Measurements from ENCODE around the gene MSI2.

The MSI2 gene

DNA sequence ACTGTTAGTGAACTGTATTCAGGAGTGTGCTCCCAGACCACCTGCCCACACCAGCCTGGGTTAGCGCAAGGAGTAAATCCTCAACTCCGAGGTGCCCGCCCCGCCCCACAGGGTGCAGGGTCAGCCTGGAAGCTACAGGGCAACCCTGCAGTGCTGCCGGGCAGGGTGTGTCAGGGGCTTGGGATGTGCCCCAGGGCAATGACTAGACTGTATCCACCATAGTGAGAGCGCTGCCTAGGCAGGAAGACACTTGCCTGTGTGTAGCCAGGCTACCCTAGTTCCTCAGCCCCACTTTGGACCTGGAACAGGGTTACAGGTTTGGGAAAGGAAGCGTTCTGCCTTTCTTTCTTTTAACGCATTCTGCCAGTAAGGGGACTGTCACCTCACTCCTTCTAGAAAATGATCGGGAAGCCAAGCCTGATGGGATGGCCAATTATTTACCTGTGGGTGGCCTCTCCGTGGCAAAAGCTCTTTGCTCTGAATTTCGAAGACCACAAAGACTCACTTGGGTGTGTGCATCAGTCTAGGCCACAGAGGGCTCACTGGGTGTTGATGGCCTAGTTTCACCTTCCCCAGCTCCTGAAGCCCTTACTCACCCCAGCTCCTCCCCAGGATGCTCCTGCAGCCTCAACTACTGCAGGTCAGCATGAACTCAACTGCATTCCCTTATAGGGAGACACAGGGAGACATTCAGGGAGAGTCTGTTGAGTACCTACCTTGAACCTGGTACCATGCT lies 397.9 kb downstream of the MSI2 start:
- H3K9ac ChIP-seq (ENCODE audit: low read length) = no peak overlapping the region
- H3K27ac ChIP-seq (ENCODE audit: low read length) = no peak overlapping the region
- no peaks in the 10 kb centered on the region for H3K27me3 ChIP-seq (ENCODE audit: control insufficient read depth, insufficient read depth, low read length)

DNA sequence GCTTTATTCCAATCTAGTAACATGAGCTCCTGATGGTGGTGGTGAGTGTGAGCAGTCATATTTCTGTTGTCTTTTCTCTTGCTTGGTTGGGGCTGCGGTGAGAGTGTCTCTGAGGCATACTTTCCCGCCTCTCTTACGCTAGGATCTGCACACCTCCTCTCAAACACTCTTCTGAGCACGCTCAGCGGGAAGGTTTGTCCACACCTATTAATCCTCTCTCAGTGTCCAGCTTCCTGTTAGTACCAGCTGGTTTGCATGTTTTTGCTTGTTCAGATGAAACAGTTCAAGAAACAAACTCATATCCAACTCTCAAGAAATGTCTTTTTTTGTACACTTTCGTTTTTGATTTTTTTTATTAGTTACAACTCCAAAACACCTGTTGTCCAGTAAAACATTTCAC lies 399.2 kb downstream of the MSI2 start:
- Histone ChIP-seq H3K27me3 (ENCODE audit: control insufficient read depth, insufficient read depth, low read length) (no peaks in the 10 kb centered on the region), H3K9me3 (ENCODE audit: control insufficient read depth, low read depth, low read length) (no peaks in the 10 kb centered on the region), H3K4me1 (ENCODE audit: control insufficient read depth, low read depth, low read length) (peaks cover 7% of the 10 kb centered on the region), H3K9ac (ENCODE audit: low read length) (no peak overlapping the region), H3K4me3 (ENCODE audit: low read length) (no peak overlapping the region), H3K36me3 (ENCODE audit: control insufficient read depth, low read depth, low read length) (no peaks in the 10 kb centered on the region), H3K27ac (ENCODE audit: low read length) (no peak overlapping the region)

More for the DNA sequence above, 397.9 kb downstream of the MSI2 start:
- Histone ChIP-seq H3K36me3 (ENCODE audit: control insufficient read depth, low read depth, low read length) (no peaks in the 10 kb centered on the region), H3K4me3 (ENCODE audit: low read length) (no peak overlapping the region), H3K9me3 (ENCODE audit: control insufficient read depth, low read depth, low read length) (no peaks in the 10 kb centered on the region), H3K4me1 (ENCODE audit: control insufficient read depth, low read depth, low read length) (peaks cover 20% of the 10 kb centered on the region)

DNA sequence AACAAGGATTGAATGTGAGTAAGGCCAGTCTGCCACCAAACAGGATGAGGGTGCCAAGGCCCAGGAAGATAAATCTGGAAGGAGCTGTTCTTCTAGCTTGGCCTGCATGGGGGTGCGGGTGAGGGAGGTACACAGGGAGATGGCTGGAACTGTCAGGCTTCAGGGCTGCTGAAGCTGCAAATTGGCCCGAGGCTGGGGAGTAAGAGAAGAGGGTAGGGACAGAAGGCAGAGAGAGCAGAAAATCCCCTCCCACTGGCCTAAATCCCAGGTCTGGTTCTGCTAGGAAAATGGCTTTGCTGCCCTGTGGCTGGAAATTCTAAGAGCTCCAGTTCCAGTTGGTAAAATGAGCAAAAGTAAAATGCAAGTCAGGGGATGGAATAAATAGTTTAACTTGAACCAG lies 400.9 kb downstream of the MSI2 start:
- Histone ChIP-seq H3K27me3 (ENCODE audit: control insufficient read depth, insufficient read depth, low read length) (no peaks in the 10 kb centered on the region), H3K36me3 (ENCODE audit: control insufficient read depth, low read depth, low read length) (no peaks in the 10 kb centered on the region), H3K4me3 (ENCODE audit: low read length) (no peak overlapping the region), H3K9ac (ENCODE audit: low read length) (no peak overlapping the region), H3K9me3 (ENCODE audit: control insufficient read depth, low read depth, low read length) (no peaks in the 10 kb centered on the region), H3K4me1 (ENCODE audit: control insufficient read depth, low read depth, low read length) (peaks cover 13% of the 10 kb centered on the region), H3K27ac (ENCODE audit: low read length) (no peak overlapping the region)

DNA sequence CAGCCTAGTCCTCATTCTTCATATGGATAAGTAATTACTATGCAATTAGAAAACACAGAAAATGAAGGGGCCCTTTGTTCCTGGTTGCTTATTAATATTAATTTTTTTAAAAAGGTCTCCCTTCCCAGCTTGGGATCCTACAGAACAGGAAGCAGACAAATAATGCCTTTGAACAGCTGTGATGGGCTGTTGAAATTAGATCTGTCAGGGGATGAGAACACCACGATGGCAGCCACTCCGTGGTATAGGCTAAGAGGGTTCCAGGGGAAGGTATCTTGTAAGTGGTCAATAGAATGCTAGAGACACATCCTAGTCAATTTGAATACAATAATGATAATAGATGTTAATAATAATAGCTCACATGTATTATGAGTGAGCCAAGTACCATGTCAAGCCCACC lies 405.7 kb downstream of the MSI2 start:
- Histone ChIP-seq H3K9ac (ENCODE audit: low read length) (peak overlapping the region; percentile 60), H3K9me3 (ENCODE audit: control insufficient read depth, low read depth, low read length) (no peaks in the 10 kb centered on the region), H3K27me3 (ENCODE audit: control insufficient read depth, insufficient read depth, low read length) (no peaks in the 10 kb centered on the region), H3K27ac (ENCODE audit: low read length) (no peak overlapping the region), H3K4me3 (ENCODE audit: low read length) (peak overlapping the region; percentile 58), H3K36me3 (ENCODE audit: control insufficient read depth, low read depth, low read length) (no peaks in the 10 kb centered on the region), H3K4me1 (ENCODE audit: control insufficient read depth, low read depth, low read length) (peaks cover 40% of the 10 kb centered on the region)

DNA sequence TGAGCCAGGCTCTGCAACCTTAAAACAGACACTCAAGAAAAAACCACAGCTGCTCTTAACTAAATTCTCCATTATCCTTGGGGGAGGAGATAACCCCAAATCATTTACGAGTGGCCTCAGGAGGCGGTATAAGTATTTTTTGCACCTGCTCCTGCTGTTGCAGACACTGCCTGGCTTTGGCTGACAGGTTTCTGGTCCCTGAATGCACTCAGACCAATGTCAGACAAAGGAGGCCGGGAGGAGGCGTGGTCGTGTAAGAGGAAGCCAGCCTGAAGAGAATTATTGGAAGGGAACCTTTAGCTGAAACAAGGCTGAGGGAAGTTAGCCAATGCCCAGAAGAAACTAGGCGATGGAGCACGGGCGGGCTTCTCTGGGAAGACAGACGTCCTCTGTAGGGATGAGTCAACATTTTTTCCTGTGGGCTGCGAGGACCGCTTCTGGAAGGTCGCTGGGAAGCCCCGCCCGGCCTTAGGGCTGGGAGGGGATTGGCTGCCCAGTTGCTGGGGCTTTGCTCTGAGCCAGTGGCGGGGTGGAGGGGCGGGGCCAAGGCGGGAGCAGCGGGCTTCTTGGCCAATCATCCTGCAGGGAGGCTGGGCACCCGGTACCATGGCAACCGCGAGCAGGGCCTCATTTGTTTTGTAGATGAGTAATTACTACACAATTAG lies 406.5 kb downstream of the MSI2 start:
- Histone ChIP-seq H3K36me3 (ENCODE audit: control insufficient read depth, low read depth, low read length) (no peaks in the 10 kb centered on the region), H3K4me3 (ENCODE audit: low read length) (peak overlapping the region; percentile 58), H3K27ac (ENCODE audit: low read length) (peak overlapping the region; percentile 51), H3K9ac (ENCODE audit: low read length) (peak overlapping the region; percentile 60), H3K27me3 (ENCODE audit: control insufficient read depth, insufficient read depth, low read length) (no peaks in the 10 kb centered on the region), H3K4me1 (ENCODE audit: control insufficient read depth, low read depth, low read length) (peaks cover 40% of the 10 kb centered on the region), H3K9me3 (ENCODE audit: control insufficient read depth, low read depth, low read length) (no peaks in the 10 kb centered on the region)

DNA sequence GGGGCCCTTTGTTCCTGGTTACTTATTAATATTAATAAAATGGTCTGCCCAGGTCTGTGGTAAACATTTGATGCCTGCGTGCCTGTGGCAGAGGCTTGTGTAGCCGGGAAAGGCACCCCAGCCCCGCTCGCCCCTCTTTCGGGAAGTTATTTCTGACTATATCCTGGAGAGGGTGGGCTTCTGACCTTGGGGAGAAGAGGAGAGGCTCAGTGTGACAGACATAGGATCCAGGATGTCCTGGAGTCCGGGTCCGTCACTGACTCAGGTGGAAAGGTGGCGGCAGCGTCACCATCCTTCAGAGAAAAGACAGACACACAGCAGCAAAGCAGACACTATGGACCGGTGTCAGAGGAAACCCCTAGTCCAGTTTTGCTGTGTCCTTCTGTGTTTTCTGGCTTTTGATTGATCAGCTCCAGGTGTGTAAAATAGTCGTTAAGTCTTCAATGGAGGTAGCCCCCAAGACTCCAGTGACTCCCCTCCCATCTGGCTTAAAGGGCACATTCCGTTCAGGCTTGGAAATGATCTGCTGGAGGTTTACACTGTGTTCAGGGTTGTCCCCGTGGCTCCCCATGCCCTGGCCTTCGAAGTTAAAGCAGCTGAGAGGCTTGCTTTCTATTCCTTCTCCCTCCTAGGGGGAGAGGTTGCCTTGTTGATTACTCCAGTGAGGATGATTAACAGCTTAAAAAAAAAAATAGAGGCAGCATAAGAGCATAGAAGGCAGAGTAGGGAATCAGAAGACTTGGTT lies 407.2 kb downstream of the MSI2 start:
- no peaks in the 10 kb centered on the region for H3K27me3 ChIP-seq (ENCODE audit: control insufficient read depth, insufficient read depth, low read length)
- H3K9ac ChIP-seq (ENCODE audit: low read length) = peak overlapping the region; percentile 60
- peak overlapping the region; percentile 58 for H3K4me3 ChIP-seq (ENCODE audit: low read length)
- peak overlapping the region; percentile 62 for H3K27ac ChIP-seq (ENCODE audit: low read length)
- H3K4me1 ChIP-seq (ENCODE audit: control insufficient read depth, low read depth, low read length) = peaks cover 40% of the 10 kb centered on the region
- no peaks in the 10 kb centered on the region for H3K36me3 ChIP-seq (ENCODE audit: control insufficient read depth, low read depth, low read length)
- no peaks in the 10 kb centered on the region for H3K9me3 ChIP-seq (ENCODE audit: control insufficient read depth, low read depth, low read length)

DNA sequence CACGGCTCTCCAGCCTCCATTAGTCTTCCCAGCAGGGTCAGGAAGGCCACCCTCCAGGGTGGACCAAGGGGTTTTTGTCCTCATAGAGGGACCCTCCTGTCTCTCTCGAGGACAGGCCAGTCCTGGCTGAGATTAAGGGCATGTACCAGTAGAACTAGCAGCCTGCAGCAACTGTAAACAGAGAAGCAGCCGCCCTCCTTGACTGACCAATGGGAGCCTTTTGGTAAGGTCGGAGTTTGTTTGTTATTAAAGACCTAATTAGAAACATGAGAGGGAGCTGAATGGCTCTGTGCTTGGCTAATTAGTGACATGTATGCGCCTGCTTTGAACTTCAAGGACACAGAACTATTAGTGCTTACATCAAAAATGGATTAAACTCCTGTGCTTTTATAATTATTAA lies 408.8 kb downstream of the MSI2 start:
- Histone ChIP-seq H3K9ac (ENCODE audit: low read length) (no peak overlapping the region), H3K27me3 (ENCODE audit: control insufficient read depth, insufficient read depth, low read length) (no peaks in the 10 kb centered on the region), H3K4me3 (ENCODE audit: low read length) (no peak overlapping the region), H3K27ac (ENCODE audit: low read length) (no peak overlapping the region), H3K9me3 (ENCODE audit: control insufficient read depth, low read depth, low read length) (no peaks in the 10 kb centered on the region), H3K36me3 (ENCODE audit: control insufficient read depth, low read depth, low read length) (no peaks in the 10 kb centered on the region), H3K4me1 (ENCODE audit: control insufficient read depth, low read depth, low read length) (peaks cover 40% of the 10 kb centered on the region)

DNA sequence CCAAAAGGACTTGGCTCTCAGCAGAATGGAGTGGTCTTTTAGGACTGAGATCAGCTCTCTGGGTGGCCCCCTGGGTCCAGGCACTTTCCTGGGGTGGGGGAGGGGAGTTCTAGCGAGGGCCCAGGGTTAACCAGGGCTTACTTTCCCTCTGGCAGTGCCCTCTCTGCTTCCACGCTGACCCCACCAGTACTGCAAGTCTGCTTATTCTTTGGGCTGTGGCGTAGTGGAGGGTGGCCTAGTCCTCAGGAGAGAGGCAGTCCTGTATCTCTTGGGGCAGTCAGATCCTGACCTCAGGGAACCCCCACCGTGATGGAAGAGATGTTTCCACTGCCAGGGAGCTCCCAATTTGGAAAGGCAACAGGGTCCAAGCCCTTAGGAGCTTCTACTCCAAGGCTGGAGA lies 409.4 kb downstream of the MSI2 start:
- Histone ChIP-seq H3K9me3 (ENCODE audit: control insufficient read depth, low read depth, low read length) (no peaks in the 10 kb centered on the region), H3K27ac (ENCODE audit: low read length) (no peak overlapping the region), H3K4me3 (ENCODE audit: low read length) (no peak overlapping the region), H3K9ac (ENCODE audit: low read length) (no peak overlapping the region), H3K27me3 (ENCODE audit: control insufficient read depth, insufficient read depth, low read length) (no peaks in the 10 kb centered on the region), H3K4me1 (ENCODE audit: control insufficient read depth, low read depth, low read length) (peaks cover 40% of the 10 kb centered on the region), H3K36me3 (ENCODE audit: control insufficient read depth, low read depth, low read length) (no peaks in the 10 kb centered on the region)

DNA sequence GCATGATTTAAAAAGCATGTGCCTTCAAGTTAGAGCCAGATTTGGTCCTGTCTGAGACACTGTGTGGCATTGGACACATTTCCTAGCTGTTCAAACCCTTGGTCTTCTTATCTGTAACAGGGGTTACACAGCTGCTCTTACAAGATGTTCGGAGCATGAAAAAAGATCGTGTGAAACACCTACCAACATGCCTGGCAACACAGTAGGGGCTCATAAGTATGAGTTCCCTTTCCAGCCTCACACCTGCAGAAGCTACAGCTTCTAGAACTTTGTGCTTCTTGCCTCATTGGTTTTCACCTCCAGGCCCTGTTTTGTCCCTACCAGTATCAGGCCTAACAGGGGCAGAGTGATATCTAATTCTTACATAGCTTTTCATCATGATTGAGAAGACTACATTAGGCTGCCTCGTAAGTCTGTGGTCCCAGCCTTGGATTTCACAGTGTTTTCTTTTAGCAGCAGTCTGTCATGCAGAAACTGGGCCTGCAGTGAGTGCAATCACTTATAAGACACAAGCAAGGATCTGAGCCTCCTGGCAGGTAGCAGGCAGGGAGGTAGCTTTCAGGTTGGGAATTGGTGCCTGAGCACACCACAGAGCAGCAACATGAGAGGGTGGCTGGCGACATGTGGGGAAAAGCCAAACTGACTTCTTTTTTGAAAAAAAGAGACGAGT lies 410.0 kb downstream of the MSI2 start:
- Histone ChIP-seq H3K9ac (ENCODE audit: low read length) (no peak overlapping the region), H3K9me3 (ENCODE audit: control insufficient read depth, low read depth, low read length) (no peaks in the 10 kb centered on the region), H3K36me3 (ENCODE audit: control insufficient read depth, low read depth, low read length) (no peaks in the 10 kb centered on the region), H3K27ac (ENCODE audit: low read length) (no peak overlapping the region), H3K4me1 (ENCODE audit: control insufficient read depth, low read depth, low read length) (peaks cover 34% of the 10 kb centered on the region), H3K27me3 (ENCODE audit: control insufficient read depth, insufficient read depth, low read length) (no peaks in the 10 kb centered on the region), H3K4me3 (ENCODE audit: low read length) (no peak overlapping the region)

DNA sequence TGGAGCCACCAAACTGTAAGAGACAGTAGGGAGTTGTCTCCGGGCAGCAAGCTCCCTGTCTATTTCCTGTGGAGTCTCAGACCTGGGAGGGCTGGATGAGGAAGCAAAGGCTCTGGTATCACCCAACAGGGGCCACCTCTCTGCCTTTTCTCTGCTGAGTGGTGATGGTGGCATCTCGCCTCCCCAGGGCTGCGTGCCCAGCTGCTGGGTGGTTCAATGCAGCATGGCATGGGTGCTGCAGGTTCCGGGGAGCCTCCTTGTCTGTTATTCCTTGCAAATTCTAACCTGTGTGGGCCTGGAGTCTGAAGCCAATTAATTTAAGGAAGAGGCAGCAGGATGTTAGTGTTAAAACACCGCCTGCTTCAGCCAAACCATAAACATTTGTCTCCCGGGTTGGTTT lies 410.6 kb downstream of the MSI2 start:
- no peaks in the 10 kb centered on the region for H3K9me3 ChIP-seq (ENCODE audit: control insufficient read depth, low read depth, low read length)
- no peaks in the 10 kb centered on the region for H3K27me3 ChIP-seq (ENCODE audit: control insufficient read depth, insufficient read depth, low read length)
- H3K9ac ChIP-seq (ENCODE audit: low read length) = no peak overlapping the region
- no peaks in the 10 kb centered on the region for H3K36me3 ChIP-seq (ENCODE audit: control insufficient read depth, low read depth, low read length)
- no peak overlapping the region for H3K27ac ChIP-seq (ENCODE audit: low read length)
- no peak overlapping the region for H3K4me3 ChIP-seq (ENCODE audit: low read length)
- H3K4me1 ChIP-seq (ENCODE audit: control insufficient read depth, low read depth, low read length) = peaks cover 28% of the 10 kb centered on the region

DNA sequence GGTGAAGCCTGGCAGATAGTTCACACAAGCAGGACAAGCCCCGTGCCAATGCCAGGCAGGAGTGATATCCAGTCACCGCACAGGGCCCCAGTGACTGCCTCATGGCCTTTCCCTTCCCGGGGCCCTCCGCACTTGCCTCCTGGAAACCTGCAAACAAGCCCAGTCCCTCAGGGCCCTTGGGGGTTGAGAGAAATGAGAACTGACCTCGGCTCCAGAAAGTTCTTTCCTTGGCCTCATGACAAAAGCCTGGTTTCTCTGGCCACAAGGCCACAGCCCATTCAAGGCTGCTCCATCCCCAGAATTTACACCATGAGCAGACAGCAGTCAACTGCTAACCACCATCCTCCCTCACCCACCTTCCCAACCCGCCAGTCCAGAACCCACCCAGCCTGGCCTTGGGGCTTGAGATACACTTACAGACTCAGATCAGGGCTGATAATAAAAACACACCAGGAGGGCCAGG lies 411.2 kb downstream of the MSI2 start:
- no peak overlapping the region for H3K4me3 ChIP-seq (ENCODE audit: low read length)
- no peak overlapping the region for H3K27ac ChIP-seq (ENCODE audit: low read length)
- H3K36me3 ChIP-seq (ENCODE audit: control insufficient read depth, low read depth, low read length) = no peaks in the 10 kb centered on the region
- H3K9ac ChIP-seq (ENCODE audit: low read length) = no peak overlapping the region
- H3K27me3 ChIP-seq (ENCODE audit: control insufficient read depth, insufficient read depth, low read length) = no peaks in the 10 kb centered on the region
- H3K4me1 ChIP-seq (ENCODE audit: control insufficient read depth, low read depth, low read length) = peaks cover 25% of the 10 kb centered on the region
- H3K9me3 ChIP-seq (ENCODE audit: control insufficient read depth, low read depth, low read length) = no peaks in the 10 kb centered on the region

Measured in iPS-18a (cell line).